DOHH2 (cell line): ENCODE measurements around the gene CRYGN.

Experiments used
- CTCF ChIP-seq: fragments of 200-600 bp; sonication (generic); IDR thresholded peaks from one replicate; pipeline ENCODE4 v1.5.1; 2014; ENCODE audit warnings: antibody characterized with exemption, mild to moderate bottlenecking, low read depth, low read length; ENCODE audit not compliant: poor library complexity, severe bottlenecking
- EZH2phosphoT487 ChIP-seq: fragments of 200-600 bp; sonication (generic); IDR thresholded peaks from 2 replicates; pipeline ENCODE4 v1.6.1; 2017; ENCODE audit warnings: borderline replicate concordance, mild to moderate bottlenecking, antibody characterized with exemption, low read length, moderate library complexity, mixed read lengths

GRCh38 chr7:151439855-151440798 lies at the start of gene CRYGN:
- TF ChIP-seq CTCF: no peak
- TF ChIP-seq EZH2phosphoT487: no peak
